ENCODE results near the gene TLE4. TPM values are rescaled to one million over a fixed set of nuclear protein-coding genes. Genes with fewer than 3 reads are reported as not detected.

Gene TLE4
- total RNA-seq, 1 experiment from 2014 or later: 0.97 TPM

DNA sequence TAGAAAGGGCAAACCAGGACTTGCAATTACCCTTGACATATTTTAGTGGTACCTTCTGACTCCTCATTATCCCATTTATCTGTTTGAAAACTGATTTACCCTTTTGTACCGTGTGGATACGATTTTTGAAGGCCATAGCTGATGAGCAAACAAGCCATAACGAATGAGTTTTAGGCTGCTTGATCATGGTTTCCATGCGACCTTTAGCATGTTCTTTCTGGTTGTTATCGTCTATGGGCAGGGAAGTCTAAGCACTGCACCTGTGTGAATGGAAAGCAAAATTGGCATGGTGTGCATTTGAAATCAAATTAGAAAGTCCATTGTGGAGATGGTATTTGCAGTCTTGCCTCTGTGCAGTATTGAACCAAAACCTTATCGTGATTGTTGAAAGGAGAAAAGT lies 127.7 kb downstream of the TLE4 start:
- no peaks in the 10 kb centered on the region for H3K36me3 Mint-ChIP-seq (ENCODE audit: insufficient read depth, unreplicated experiment)

DNA sequence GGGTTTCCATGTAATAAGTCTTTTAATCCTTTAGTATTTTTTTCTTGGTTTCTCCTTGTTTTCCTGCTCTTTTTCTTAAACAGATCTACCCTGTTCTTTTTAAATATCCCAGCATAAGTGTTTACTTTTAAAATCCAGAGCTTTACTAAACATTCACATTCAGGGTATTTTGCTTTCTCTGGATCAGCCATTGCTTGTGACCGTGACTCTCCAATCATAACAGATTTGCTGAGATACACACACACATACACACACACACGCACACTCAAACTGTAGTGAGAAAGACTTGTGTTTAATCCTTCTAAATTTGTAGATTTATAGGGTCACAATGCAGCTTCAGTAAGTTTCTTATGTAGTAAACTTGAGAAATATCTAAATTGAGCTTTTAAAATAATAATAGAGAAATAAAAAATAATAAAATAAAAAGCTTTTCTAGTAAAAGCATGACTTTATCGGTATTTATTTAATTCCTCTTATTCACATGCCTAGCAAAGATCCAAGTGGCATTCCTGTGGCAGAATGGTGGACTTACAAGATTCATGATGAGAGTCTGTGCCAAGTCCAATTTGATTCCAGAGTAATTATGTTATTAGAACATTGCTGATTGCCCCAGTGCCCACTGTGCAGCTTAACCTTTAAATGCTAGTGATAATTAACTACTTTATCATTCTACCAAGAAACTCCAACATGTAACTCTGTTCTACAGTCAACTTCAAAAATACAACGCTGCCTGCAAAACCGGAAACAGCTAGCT lies 129.0 kb downstream of the TLE4 start:
- Mint-ChIP-seq H3K4me1 (ENCODE audit: low read depth, unreplicated experiment) (no peaks in the 10 kb centered on the region), H3K4me3 (ENCODE audit: low read depth, unreplicated experiment) (no peak overlapping the region), H3K27me3 (ENCODE audit: unreplicated experiment) (no peaks in the 10 kb centered on the region), H3K27ac (ENCODE audit: unreplicated experiment) (no peak overlapping the region), H3K36me3 (ENCODE audit: insufficient read depth, unreplicated experiment) (no peaks in the 10 kb centered on the region), H3K9me3 (ENCODE audit: low read depth, unreplicated experiment) (peaks cover 14% of the 10 kb centered on the region)
- BruUV-seq (replicated peaks): no TSS peak
- CTCF ChIA-PET: no interaction called here
- DNase-seq: no peak
- intact Hi-C loops (cut with micrococcal nuclease; ENCODE audit: unreplicated experiment): no loop called here
- TF ChIP-seq, protein P1, sequence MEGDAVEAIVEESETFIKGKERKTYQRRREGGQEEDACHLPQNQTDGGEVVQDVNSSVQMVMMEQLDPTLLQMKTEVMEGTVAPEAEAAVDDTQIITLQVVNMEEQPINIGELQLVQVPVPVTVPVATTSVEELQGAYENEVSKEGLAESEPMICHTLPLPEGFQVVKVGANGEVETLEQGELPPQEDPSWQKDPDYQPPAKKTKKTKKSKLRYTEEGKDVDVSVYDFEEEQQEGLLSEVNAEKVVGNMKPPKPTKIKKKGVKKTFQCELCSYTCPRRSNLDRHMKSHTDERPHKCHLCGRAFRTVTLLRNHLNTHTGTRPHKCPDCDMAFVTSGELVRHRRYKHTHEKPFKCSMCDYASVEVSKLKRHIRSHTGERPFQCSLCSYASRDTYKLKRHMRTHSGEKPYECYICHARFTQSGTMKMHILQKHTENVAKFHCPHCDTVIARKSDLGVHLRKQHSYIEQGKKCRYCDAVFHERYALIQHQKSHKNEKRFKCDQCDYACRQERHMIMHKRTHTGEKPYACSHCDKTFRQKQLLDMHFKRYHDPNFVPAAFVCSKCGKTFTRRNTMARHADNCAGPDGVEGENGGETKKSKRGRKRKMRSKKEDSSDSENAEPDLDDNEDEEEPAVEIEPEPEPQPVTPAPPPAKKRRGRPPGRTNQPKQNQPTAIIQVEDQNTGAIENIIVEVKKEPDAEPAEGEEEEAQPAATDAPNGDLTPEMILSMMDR (IDR thresholded peaks at IDR 0.05; ENCODE audit: unreplicated experiment): no peak

More for the DNA sequence above, 127.7 kb downstream of the TLE4 start:
- no TSS peak for BruUV-seq (replicated peaks)
- no peak overlapping the region for H3K4me3 Mint-ChIP-seq (ENCODE audit: low read depth, unreplicated experiment)
- intact Hi-C loops (cut with micrococcal nuclease; ENCODE audit: unreplicated experiment): no loop called here
- CTCF ChIA-PET: no interaction called here
- H3K9me3 Mint-ChIP-seq (ENCODE audit: low read depth, unreplicated experiment): peaks cover 6% of the 10 kb centered on the region
- H3K27me3 Mint-ChIP-seq (ENCODE audit: unreplicated experiment): no peaks in the 10 kb centered on the region
- no peaks in the 10 kb centered on the region for H3K4me1 Mint-ChIP-seq (ENCODE audit: low read depth, unreplicated experiment)
- TF ChIP-seq, protein P1 (IDR thresholded peaks at IDR 0.05; ENCODE audit: unreplicated experiment): no peak
- DNase-seq: no peak
- H3K27ac Mint-ChIP-seq (ENCODE audit: unreplicated experiment): no peak overlapping the region

DNA sequence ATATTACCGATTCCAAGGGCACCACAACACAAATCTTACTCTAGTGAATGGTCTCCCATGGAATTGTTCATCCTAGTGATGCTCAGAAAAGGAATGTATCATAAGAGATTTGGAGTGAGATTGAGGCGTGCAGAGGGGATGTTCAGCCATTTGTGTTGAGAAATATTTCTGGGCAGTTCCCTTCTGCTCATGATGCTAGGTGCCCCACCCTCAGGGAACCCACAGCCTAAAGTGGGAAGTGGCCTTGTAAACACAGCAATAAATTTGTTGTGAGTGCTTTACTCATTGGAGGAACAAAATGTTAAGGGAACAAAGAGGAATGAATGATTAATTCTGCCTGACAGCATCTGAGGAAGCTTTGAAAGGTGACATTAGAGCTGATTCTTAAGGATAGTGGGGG lies 129.9 kb downstream of the TLE4 start:
- Mint-ChIP-seq H3K4me3 (ENCODE audit: low read depth, unreplicated experiment) (no peak overlapping the region), H3K9me3 (ENCODE audit: low read depth, unreplicated experiment) (peaks cover 14% of the 10 kb centered on the region), H3K27me3 (ENCODE audit: unreplicated experiment) (no peaks in the 10 kb centered on the region), H3K27ac (ENCODE audit: unreplicated experiment) (no peak overlapping the region), H3K36me3 (ENCODE audit: insufficient read depth, unreplicated experiment) (no peaks in the 10 kb centered on the region), H3K4me1 (ENCODE audit: low read depth, unreplicated experiment) (no peaks in the 10 kb centered on the region)
- BruUV-seq (replicated peaks): no TSS peak
- CTCF ChIA-PET: no interaction called here
- DNase-seq: no peak
- intact Hi-C loops (cut with micrococcal nuclease; ENCODE audit: unreplicated experiment): no loop called here
- TF ChIP-seq, protein P1 (IDR thresholded peaks at IDR 0.05; ENCODE audit: unreplicated experiment): no peak

DNA sequence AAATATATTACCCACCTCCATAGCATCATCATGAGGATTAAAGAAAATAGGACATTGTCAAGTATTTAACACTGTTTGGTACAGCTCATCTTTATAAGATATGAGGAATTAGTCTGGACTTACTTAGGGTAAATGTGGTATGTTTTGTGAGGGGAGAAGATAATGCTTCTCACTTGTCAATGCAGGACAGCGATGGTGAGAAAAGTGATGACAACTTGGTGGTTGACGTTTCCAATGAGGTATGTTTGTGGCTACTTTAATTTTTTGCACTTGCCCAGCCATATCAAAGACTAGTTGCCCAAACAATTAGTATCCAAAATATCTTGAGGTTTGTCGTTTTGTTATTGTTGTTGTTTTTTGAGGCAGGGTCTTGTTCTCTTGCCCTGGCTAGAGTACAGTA lies 133.9 kb downstream of the TLE4 start:
- no peak for DNase-seq
- intact Hi-C loops (cut with micrococcal nuclease; ENCODE audit: unreplicated experiment): no loop called here
- Mint-ChIP-seq H3K9me3 (ENCODE audit: low read depth, unreplicated experiment) (peaks cover 16% of the 10 kb centered on the region), H3K27ac (ENCODE audit: unreplicated experiment) (no peak overlapping the region), H3K4me1 (ENCODE audit: low read depth, unreplicated experiment) (no peaks in the 10 kb centered on the region), H3K4me3 (ENCODE audit: low read depth, unreplicated experiment) (no peak overlapping the region), H3K27me3 (ENCODE audit: unreplicated experiment) (no peaks in the 10 kb centered on the region), H3K36me3 (ENCODE audit: insufficient read depth, unreplicated experiment) (no peaks in the 10 kb centered on the region)
- CTCF ChIA-PET: no interaction called here
- no TSS peak for BruUV-seq (replicated peaks)
- TF ChIP-seq, protein P1 (IDR thresholded peaks at IDR 0.05; ENCODE audit: unreplicated experiment): no peak
